Kidney (tissue), 14 donors: ENCODE results near the gene FLNA. TPM values are rescaled to one million over a fixed set of nuclear protein-coding genes. Genes with fewer than 3 reads are reported as not detected.

ENCODE experiments used
- DNase-seq, 5 donors: peaks; one replicate each; pipeline ENCODE4 v3.0.0-alpha.2; 2013 to 2020
- FAIRE-seq: peaks from 2 replicates; lab custom pipeline; 2012; peaks lifted over from hg19 to GRCh38; lab: Jason Lieb, UNC
- H3K27ac ChIP-seq, 2 donors: one replicate each; pipeline ENCODE4 v1.7.0; 2013; ENCODE audit warnings: low read depth in 2 of 2, low read length in 2 of 2, inconsistent platforms in 1 of 2
- H3K27me3 ChIP-seq: one replicate; pipeline ENCODE4 v1.7.1; 2013; ENCODE audit warnings: low read length, inconsistent platforms; ENCODE audit not compliant: control insufficient read depth, insufficient read depth
- H3K36me3 ChIP-seq, 3 donors: one replicate each; pipeline versions ENCODE4 v1.7.0 to v1.7.1; 2013; ENCODE audit warnings: low read length in 3 of 3, control low read depth in 1 of 3, inconsistent platforms in 1 of 3; ENCODE audit not compliant: insufficient read depth in 3 of 3, control insufficient read depth in 2 of 3
- H3K4me1 ChIP-seq, 3 donors: one replicate each; pipeline versions ENCODE4 v1.7.0 to v1.7.1; 2013; ENCODE audit warnings: low read length in 3 of 3, inconsistent platforms in 1 of 3, low read depth in 1 of 3; ENCODE audit not compliant: control insufficient read depth in 2 of 3, insufficient read depth in 2 of 3
- H3K4me3 ChIP-seq, 3 donors: one replicate each; pipeline versions ENCODE4 v1.7.0 to v1.8.1; 2013; ENCODE audit warnings: low read length in 3 of 3, control low read depth in 1 of 3, inconsistent platforms in 1 of 3
- H3K9ac ChIP-seq, 3 donors: one replicate each; pipeline versions ENCODE4 v1.7.0 to v1.7.1; 2013; ENCODE audit warnings: low read length in 3 of 3, control low read depth in 1 of 3, inconsistent platforms in 1 of 3
- H3K9me3 ChIP-seq, 3 donors: one replicate each; pipeline versions ENCODE4 v1.7.0 to v1.7.1; 2013; ENCODE audit warnings: low read length in 3 of 3, control low read depth in 1 of 3, inconsistent platforms in 1 of 3; ENCODE audit not compliant: control insufficient read depth in 2 of 3, insufficient read depth in 1 of 3
- CTCF ChIP-seq: IDR thresholded peaks from 3 replicates; pipeline ENCODE4 v1.5.1; 2012; ENCODE audit warnings: mild to moderate bottlenecking, moderate library complexity, borderline replicate concordance; ENCODE audit not compliant: insufficient read depth; ENCODE audit errors: extremely low read depth
- intact Hi-C: fragments of 100-400 bp; cut with DNase I; formaldehyde crosslinking; loops from one replicate; pipeline ENCODE4 v1.11.1; 2022
- polyA plus RNA-seq: library from polyadenylated mRNA; stranded (reverse); fragments of 350-450 nt; fragmentation: Illumina TruSeq; extraction: RNeasy Lipid Tissue Mini Kit (QIAGEN cat#74804); gene quantifications from one replicate; pipeline ENCODE4 v1.2.3, GENCODE V29; 2014; ENCODE audit warnings: low read depth, low replicate concordance; ENCODE audit not compliant: insufficient read depth
- total RNA-seq: library from RNA; stranded (reverse); fragmentation: NEBNext Ultra II Directional; extraction: Animal tissue kit (Norgen Biotek cat#: 25700); gene quantifications from one replicate; pipeline ENCODE4 v1.2.1, GENCODE V29; 2021
- donor health status: control.
- donor health status: control.
- donor health status: control.
- donor health status: control.
- donor health status: control.
- donor health status: DM: yes; HTN: yes; CAD: no.
- donor health status: Normal renal cell carcinoma (clear cell type).

FLNA gene
- total and polyA plus RNA-seq, 2 donors from 2014 or later: 421 to 1,036 TPM

GRCh38 chrX:154358011-154358410, 16.4 kb downstream of the FLNA start:
- TF ChIP-seq CTCF: no peak
- Histone ChIP-seq H3K36me3 (peaks cover 0 to 28% (median 12%) of the 10 kb centered on the region in 3 donors), H3K4me1 (no peaks in the 10 kb centered on the region), H3K9ac (no peak overlapping the region), H3K9me3 (no peaks in the 10 kb centered on the region), H3K27ac (no peak overlapping the region), H3K27me3 (no peaks in the 10 kb centered on the region), H3K4me3 (no peak overlapping the region)
- no peak for FAIRE-seq
- no peak for DNase-seq
- intact Hi-C loops: no loop called here

GRCh38 chrX:154357205-154357604, 17.2 kb downstream of the FLNA start:
- no peak for DNase-seq
- H3K36me3 ChIP-seq: peaks cover 0 to 28% (median 13%) of the 10 kb centered on the region in 3 donors
- no peaks in the 10 kb centered on the region for H3K4me1 ChIP-seq
- intact Hi-C loops: no loop called here
- no peak for FAIRE-seq
- H3K27ac ChIP-seq: no peak overlapping the region
- no peak for TF ChIP-seq CTCF
- no peaks in the 10 kb centered on the region for H3K27me3 ChIP-seq
- no peak overlapping the region for H3K4me3 ChIP-seq
- H3K9ac ChIP-seq: no peak overlapping the region
- no peaks in the 10 kb centered on the region for H3K9me3 ChIP-seq

GRCh38 chrX:154356596-154356995, 17.8 kb downstream of the FLNA start:
- Histone ChIP-seq H3K4me1 (no peaks in the 10 kb centered on the region), H3K27ac (no peak overlapping the region), H3K36me3 (peaks cover 0 to 22% (median 10%) of the 10 kb centered on the region in 3 donors), H3K9me3 (no peaks in the 10 kb centered on the region), H3K27me3 (no peaks in the 10 kb centered on the region), H3K9ac (no peak overlapping the region), H3K4me3 (no peak overlapping the region)
- TF ChIP-seq CTCF: no peak
- intact Hi-C loops: no loop called here
- FAIRE-seq: no peak
- no peak for DNase-seq

GRCh38 chrX:154355776-154356140, 18.7 kb downstream of the FLNA start:
- H3K36me3 ChIP-seq: peaks cover 0 to 22% (median 10%) of the 10 kb centered on the region in 3 donors
- no peak for FAIRE-seq
- no peak for TF ChIP-seq CTCF

More at GRCh38 chrX:154355776-154356140, 18.7 kb downstream of the FLNA start:
- H3K27me3 ChIP-seq: no peaks in the 10 kb centered on the region
- intact Hi-C loops: no loop called here
- no peak for DNase-seq
- H3K9ac ChIP-seq: no peak overlapping the region
- no peak overlapping the region for H3K27ac ChIP-seq
- no peaks in the 10 kb centered on the region for H3K9me3 ChIP-seq
- no peak overlapping the region for H3K4me3 ChIP-seq
- no peaks in the 10 kb centered on the region for H3K4me1 ChIP-seq
